ENCODE results near the gene SCFD2. TPM values are rescaled to one million over a fixed set of nuclear protein-coding genes. Genes with fewer than 3 reads are reported as not detected.

Gene SCFD2
- polyA plus RNA-seq, 2 of the 4 experiments (the other 2 are of a cell fraction), result 7.6 to 10.8 TPM

DNA sequence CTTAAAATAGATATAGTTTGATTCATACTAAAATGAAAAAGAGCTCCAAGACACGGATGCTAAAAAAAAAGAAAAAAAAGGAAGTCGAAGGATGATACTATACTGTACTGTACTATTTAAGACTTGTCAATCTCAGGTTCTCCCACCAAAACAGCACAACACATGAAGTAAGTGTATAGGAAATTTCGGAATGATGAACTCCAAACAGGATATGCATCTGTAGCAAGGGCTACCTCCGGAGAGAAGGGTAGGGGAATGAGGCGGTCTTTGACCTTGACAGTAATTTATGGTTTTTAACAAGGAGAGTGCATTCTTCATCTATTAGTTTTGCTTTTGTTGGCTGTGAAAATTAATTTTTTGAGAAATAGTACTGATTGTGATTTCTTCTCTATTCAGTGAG is 11.0 kb upstream of the SCFD2 start:
- WGBS (ENCODE audit: missing lambda C conversion rate), result 75% methylated on average over 5 of the region's 5 CpGs
- Histone ChIP-seq H3K4me2 (peak overlapping the region; percentile 77), H3K4me3 (peak overlapping the region; percentile 96), H3K9me3 (no peaks in the 10 kb centered on the region), H3K27ac (peak overlapping the region; percentile 95 to 97), H3K4me1 (peaks cover 17% of the 10 kb centered on the region; the same call in 2 of the 3 replicates)
- FAIRE-seq (no peak), ATAC-seq (no peak; a peak in 1 of 6 replicates), DNase-seq (ENCODE audit: low read depth in 1 of 2, low spot score in 1 of 2) (no peak)
- POLR2A ChIA-PET, result interaction anchor here (1.0 to 1.9 kb wide), 3 partner anchors 10 to 14 kb away, joined by 3 to 7 read pairs (median 4); partner anchors contain the start of gene SCFD2
- CTCF ChIA-PET, result interaction anchor here (0.6 kb wide), 1 partner anchor 189 kb away, joined by 4 read pairs; no protein-coding TSS in a partner anchor
- TF ChIP-seq CBX8 (IDR thresholded peaks at IDR 0.05) (no peak), SREBF2 (IDR thresholded peaks at IDR 0.05) (no peak), ZFP36 (IDR thresholded peaks at IDR 0.05; ENCODE audit: borderline replicate concordance, partially characterized antibody) (no peak)

DNA sequence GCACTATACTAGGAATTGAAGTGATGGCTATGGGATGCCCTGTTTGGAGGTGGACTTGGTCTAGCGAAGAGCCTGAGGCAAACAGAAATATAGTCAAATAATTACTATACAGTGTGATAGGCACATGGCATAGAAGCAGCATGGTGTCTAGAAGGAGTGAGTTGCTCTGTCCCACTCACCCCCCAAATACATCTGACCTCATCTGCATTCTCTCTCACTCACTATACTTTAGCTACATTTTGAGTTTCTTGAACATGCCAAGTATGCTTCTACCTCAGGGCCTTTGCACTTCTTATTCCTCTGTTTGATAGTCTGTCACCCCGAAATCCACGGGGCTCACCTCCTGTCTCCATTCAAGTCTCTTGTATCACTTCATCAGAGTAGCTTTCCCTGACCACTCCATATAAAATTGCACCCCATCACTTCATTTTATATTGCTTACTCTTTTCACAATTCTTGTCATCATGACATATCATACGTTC is 9.0 kb upstream of the SCFD2 start:
- Histone ChIP-seq H3K9me3 (no peaks in the 10 kb centered on the region), H3K4me3 (no peak overlapping the region), H3K4me1 (peaks cover 16% of the 10 kb centered on the region; the same call in 2 of the 3 replicates), H3K4me2 (no peak overlapping the region), H3K27ac (no peak overlapping the region)
- DNase-seq (ENCODE audit: low read depth in 1 of 2, low spot score in 1 of 2) (no peak), ATAC-seq (no peak), FAIRE-seq (no peak)
- WGBS (ENCODE audit: missing lambda C conversion rate), result 29% methylated on average over 4 of the region's 4 CpGs
- TF ChIP-seq RNF2 (IDR thresholded peaks at IDR 0.05; ENCODE audit: borderline replicate concordance, low read depth) (no peak), FOSB (CRISPR knock-in tag; IDR thresholded peaks at IDR 0.05) (no peak), PHF8 (IDR thresholded peaks at IDR 0.05; ENCODE audit: borderline replicate concordance, low read depth) (no peak), NR3C1 (IDR thresholded peaks at IDR 0.05) (no peak), EHF (CRISPR knock-in tag; IDR thresholded peaks at IDR 0.05) (no peak), ZNF302 (CRISPR knock-in tag; IDR thresholded peaks at IDR 0.05) (no peak), KDM1A (IDR thresholded peaks at IDR 0.05; ENCODE audit: low read depth) (no peak), EP300 (IDR thresholded peaks at IDR 0.05) (no peak)
- TF ChIP-seq, protein P1, sequence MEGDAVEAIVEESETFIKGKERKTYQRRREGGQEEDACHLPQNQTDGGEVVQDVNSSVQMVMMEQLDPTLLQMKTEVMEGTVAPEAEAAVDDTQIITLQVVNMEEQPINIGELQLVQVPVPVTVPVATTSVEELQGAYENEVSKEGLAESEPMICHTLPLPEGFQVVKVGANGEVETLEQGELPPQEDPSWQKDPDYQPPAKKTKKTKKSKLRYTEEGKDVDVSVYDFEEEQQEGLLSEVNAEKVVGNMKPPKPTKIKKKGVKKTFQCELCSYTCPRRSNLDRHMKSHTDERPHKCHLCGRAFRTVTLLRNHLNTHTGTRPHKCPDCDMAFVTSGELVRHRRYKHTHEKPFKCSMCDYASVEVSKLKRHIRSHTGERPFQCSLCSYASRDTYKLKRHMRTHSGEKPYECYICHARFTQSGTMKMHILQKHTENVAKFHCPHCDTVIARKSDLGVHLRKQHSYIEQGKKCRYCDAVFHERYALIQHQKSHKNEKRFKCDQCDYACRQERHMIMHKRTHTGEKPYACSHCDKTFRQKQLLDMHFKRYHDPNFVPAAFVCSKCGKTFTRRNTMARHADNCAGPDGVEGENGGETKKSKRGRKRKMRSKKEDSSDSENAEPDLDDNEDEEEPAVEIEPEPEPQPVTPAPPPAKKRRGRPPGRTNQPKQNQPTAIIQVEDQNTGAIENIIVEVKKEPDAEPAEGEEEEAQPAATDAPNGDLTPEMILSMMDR (IDR thresholded peaks at IDR 0.05), result no peak
- TF ChIP-seq, protein P2, sequence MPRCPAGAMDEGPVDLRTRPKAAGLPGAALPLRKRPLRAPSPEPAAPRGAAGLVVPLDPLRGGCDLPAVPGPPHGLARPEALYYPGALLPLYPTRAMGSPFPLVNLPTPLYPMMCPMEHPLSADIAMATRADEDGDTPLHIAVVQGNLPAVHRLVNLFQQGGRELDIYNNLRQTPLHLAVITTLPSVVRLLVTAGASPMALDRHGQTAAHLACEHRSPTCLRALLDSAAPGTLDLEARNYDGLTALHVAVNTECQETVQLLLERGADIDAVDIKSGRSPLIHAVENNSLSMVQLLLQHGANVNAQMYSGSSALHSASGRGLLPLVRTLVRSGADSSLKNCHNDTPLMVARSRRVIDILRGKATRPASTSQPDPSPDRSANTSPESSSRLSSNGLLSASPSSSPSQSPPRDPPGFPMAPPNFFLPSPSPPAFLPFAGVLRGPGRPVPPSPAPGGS (IDR thresholded peaks at IDR 0.05), result no peak
- TF ChIP-seq, protein P3, sequence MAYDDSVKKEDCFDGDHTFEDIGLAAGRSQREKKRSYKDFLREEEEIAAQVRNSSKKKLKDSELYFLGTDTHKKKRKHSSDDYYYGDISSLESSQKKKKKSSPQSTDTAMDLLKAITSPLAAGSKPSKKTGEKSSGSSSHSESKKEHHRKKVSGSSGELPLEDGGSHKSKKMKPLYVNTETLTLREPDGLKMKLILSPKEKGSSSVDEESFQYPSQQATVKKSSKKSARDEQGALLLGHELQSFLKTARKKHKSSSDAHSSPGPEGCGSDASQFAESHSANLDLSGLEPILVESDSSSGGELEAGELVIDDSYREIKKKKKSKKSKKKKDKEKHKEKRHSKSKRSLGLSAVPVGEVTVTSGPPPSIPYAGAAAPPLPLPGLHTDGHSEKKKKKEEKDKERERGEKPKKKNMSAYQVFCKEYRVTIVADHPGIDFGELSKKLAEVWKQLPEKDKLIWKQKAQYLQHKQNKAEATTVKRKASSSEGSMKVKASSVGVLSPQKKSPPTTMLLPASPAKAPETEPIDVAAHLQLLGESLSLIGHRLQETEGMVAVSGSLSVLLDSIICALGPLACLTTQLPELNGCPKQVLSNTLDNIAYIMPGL (CRISPR knock-in tag; IDR thresholded peaks at IDR 0.05; ENCODE audit: borderline replicate concordance), result no peak
- ChIA-PET POLR2A (no interaction called here), CTCF (interaction anchor here (0.9 kb wide), 1 partner anchor 8 kb away, joined by 3 read pairs; no protein-coding TSS in a partner anchor)

DNA sequence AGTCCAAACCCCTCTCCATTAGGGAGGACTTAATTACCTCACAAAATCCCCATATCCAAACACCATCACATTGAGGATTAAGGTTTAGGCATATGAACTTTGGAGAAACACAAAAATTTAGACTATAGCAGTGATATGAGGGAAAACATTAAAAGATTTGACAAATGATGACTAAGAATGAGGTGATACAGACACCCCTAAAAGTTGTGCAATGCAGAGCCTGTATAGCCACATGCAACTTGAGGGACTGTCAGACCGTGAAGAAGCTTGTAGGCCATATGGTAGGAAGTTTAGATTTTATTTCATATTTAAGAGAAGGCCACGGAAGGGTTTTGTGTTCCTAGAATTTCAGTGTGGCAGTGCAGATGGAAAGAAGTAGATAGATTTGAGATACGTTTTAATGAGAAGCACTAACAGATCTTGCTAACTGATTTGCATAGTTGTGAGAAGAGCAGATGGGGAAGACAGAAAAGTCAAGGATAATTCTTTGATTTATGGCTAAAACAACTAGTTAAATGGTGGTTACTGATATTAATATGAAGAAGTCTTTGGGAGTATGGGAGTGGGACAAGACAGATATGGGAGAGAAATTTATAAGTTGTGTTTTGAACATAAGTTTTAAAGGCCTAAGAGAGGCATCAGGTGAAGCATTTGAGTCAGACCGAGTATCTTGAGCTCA is 6.1 kb upstream of the SCFD2 start:
- ATAC-seq (no peak), DNase-seq (ENCODE audit: low read depth in 1 of 2, low spot score in 1 of 2) (no peak), FAIRE-seq (no peak)
- Histone ChIP-seq H3K27ac (no peak overlapping the region), H3K4me3 (no peak overlapping the region), H3K9me3 (no peaks in the 10 kb centered on the region), H3K4me1 (peaks cover 3% of the 10 kb centered on the region; the same call in 1 of the 3 replicates), H3K4me2 (no peak overlapping the region)
- ChIA-PET POLR2A (no interaction called here), CTCF (no interaction called here)
- 47% methylated on average over 4 of the region's 4 CpGs for WGBS (ENCODE audit: missing lambda C conversion rate)
- TF ChIP-seq RNF2 (IDR thresholded peaks at IDR 0.05; ENCODE audit: borderline replicate concordance, low read depth), result no peak
- no peak for TF ChIP-seq CEBPB (IDR thresholded peaks at IDR 0.05)
- TF ChIP-seq, protein P4, sequence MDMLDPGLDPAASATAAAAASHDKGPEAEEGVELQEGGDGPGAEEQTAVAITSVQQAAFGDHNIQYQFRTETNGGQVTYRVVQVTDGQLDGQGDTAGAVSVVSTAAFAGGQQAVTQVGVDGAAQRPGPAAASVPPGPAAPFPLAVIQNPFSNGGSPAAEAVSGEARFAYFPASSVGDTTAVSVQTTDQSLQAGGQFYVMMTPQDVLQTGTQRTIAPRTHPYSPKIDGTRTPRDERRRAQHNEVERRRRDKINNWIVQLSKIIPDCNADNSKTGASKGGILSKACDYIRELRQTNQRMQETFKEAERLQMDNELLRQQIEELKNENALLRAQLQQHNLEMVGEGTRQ (IDR thresholded peaks at IDR 0.05), result no peak
- no peak for TF ChIP-seq FOXS1 (CRISPR knock-in tag; IDR thresholded peaks at IDR 0.05)
- no peak for TF ChIP-seq NFE2L2 (conservative IDR thresholded peaks at IDR 0.05; ENCODE audit: low read length)
- no peak for TF ChIP-seq HOXB5 (CRISPR knock-in tag; IDR thresholded peaks at IDR 0.05)
- TF ChIP-seq POLR2AphosphoS2 (conservative IDR thresholded peaks at IDR 0.05; ENCODE audit: low read length), result no peak
- no peak for TF ChIP-seq CHD2 (IDR thresholded peaks at IDR 0.05; ENCODE audit: low read length, partially characterized antibody)
- TF ChIP-seq, protein P3 (CRISPR knock-in tag; IDR thresholded peaks at IDR 0.05; ENCODE audit: borderline replicate concordance), result no peak
- no peak for TF ChIP-seq CBX2 (IDR thresholded peaks at IDR 0.05; ENCODE audit: borderline replicate concordance, low read depth)
